GM21390 (cell line): ENCODE results near the gene ZFYVE27.

ENCODE experiments used
- ATAC-seq: cut with Tn5 transposase; IDR thresholded peaks from one replicate; pipeline ENCODE4 v1.9.1; 2021; ENCODE audit not compliant: unreplicated experiment

Gene ZFYVE27

DNA sequence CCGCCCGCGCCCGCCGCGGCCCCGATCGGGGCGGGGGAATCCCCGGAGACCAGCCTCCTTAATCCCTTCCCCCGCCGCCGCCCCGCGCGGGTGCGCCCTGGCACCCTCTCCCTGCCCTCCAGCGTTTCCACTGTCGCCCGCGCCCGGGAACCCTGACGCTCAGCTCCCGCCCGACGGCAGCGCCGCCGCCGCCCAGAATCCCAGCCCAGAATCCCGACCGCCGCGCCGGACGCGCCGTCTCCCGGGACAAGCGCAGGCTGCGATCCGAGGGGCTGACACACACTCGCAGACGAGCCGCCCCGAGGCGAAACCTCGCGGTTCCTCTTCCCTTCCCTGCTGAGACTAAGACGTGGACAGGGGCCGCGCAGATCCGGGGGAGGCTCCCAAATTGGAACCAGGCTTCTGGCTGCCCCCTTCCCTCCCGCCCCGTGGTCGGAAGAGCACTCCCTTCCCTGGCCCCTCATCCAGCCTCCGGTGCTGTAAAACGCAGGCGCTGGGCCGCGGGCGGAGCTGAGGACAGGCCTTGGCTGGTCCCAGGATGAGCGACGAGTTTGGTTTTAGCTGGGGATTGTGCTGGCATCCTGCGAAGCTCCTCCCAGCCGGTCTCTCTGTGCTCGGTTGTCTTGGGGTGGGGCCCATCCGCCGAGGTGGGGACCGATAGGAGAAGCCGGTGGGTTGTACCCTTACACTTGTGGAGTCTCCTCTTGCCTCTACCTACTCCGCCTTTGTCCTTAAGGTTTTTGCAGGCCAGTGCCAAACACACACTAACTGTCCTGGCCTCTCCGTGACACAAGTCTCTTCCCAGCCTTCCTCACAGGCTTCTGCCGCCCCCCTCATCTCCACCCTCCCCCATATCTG, 22.3 kb upstream of the ZFYVE27 start:
- ATAC-seq, result peak; percentile 51

DNA sequence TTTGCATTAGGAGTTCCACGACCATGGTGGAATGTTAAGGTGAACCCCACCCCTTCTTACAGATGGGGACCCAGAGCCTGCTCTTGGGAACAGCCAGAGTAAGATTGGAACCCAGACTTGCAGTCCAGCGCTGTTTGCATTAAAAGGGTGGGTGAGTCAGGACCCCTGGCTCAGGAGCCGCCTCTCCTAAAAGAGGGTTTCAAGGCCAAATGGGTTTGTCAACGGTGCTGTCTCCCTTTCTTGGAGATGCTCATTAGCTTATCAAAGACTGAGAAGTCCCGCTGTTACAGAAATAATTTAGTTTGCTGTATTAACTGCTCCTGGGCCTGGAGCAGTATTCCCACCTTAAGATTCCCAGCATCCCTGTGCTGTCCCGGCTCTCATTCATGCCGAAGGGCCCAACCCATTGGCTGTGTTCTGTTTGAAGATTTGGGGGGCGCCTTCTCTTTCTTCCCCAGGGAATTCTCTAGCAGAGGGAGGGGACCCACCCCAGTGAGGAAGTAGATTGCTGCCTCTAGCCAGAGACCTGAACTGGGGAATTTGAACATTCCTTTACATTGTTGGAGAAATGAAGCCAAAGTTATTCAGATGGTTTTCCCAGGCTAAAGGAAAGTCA, 21.6 kb upstream of the ZFYVE27 start:
- no peak for ATAC-seq

DNA sequence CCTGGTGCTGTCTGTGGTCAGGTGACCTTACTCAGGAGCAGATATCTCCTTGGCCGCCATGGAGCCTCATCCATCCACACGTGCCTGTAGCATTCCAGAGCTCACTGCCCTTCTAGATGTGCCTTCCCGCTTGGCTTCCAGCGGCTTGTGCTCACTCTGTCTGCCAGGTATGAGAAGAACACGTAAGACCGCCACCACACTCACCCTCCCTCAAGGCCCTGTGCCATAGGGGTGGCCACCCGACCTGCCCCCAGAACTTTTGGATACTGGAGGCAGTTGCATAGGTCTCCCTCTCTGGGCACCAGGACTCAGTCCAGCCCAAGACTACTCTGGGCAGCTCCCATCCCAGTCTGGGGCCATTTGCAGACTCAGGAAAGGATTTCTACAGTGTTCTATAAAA, 19.3 kb upstream of the ZFYVE27 start:
- no peak for ATAC-seq

DNA sequence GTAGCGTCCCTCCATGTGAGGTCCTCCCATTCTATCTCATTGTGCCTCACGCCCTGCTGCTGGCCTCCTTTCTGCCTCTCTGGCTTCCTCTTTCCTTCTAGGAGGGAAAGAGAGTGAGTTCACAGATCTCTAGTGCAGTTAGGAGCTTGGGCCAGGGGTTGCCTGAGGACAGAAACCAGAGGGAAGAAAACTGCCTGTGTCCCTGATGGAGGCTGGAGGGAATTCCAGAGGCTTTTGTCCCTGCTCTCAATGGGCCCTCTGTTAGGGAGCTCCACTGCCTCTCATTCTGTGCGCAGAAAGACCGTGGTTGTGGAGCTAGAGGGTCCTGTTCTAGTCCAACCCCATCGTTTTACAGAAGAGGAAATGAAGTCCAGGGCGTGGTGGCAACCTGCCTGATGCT, 18.8 kb upstream of the ZFYVE27 start:
- no peak for ATAC-seq

DNA sequence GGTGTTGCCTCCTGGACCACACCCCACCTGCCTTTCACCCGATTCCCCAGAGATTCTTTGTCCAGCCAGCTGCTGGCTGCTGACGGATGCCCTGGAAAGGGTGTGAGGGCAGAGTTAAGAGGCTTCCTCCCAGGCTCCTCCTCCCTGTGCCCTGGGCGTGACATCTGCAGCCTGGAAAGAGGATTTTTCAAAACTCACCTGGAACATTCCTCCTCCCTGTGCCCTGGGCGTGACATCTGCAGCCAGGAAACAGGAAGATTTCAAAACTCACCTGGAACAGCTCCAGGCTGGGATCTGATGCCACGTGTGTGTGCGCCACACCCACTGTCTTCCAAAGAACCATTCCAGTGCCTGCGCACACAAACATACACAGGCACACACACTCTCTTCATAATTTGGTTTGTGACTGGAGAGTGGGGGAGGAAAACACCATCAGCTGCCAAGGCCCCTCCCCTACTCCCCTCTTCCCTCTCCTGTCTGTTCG, 18.2 kb upstream of the ZFYVE27 start:
- ATAC-seq, result no peak

DNA sequence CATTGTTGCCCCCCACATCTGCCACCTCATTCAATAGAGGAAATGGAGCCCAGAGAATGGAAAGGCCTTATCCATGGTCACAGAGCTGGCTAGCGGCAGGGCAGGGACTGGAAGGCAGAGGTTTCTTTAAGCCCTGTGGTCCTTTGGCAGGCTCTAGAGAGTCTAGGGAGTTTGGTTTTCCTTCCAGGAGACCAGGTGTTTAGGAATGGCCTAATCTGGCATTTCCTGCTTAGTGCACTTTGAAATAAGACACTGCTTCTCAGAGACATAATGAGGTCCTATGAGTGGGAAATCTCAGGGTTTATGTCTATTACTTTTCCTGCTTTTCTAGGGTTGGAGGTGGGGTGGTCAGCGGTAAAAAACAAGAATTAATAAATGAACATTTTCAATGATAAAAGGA, 17.3 kb upstream of the ZFYVE27 start:
- no peak for ATAC-seq

DNA sequence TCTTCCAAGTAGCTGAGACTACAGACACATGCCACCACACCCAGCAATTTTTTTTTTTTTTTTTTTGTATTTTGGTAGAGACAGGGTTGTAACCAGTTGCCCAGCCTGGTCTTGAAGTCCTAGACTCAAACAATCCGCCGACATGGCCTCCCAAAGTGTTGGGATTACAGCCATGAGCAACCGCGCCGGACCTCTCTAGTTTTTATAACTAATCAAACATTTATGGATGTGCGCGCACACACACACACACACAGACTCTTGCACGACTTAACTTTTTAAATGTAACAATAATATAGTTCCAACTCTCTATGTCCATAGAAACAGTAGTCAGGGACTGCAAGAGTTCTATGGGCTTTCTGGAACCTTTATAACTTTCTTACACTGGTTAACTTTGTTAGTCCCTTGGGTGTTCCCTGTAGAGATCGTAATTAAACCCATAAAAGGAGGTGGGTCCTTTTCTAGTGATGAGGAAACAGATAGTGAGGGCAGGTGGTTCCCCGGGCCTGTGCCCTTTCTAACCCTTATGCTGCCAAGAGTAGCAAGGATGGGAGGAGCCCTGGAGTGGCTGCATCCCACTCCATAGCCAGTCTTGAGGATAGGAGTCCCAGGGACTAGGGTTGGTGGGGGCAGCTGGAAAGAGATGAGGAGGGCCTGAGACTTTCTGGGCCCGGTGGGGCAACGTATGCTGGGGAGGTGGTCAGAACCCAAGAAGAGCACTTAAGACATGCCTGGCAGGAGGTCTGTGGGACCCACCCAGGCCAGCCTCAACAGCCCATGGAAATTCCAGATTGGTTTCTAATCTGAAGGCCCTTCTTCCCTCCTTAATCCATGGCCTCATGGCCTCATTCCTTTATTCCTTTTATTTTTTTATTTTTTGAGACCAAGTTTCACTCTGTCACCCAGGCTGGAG, 14.8 kb upstream of the ZFYVE27 start:
- no peak for ATAC-seq

DNA sequence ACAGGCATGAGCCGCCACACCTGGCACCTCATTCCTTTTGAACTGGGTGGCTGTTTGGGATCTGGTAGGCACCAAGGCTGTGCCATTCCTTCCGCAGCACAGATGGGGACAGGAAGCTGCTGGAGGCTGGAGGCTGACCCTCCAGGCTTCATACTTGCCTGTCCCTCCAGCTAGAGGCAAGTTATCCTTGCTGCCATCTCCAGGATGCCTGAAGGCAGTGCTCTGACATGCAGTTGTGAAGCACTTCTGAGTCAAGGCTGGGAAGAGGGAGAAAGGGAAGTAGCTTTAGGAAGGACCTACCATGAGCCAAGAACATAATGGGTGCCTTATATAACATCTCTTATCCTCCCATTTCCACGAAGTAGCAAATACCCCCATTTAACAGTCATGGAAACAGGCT, 13.9 kb upstream of the ZFYVE27 start:
- no peak for ATAC-seq

DNA sequence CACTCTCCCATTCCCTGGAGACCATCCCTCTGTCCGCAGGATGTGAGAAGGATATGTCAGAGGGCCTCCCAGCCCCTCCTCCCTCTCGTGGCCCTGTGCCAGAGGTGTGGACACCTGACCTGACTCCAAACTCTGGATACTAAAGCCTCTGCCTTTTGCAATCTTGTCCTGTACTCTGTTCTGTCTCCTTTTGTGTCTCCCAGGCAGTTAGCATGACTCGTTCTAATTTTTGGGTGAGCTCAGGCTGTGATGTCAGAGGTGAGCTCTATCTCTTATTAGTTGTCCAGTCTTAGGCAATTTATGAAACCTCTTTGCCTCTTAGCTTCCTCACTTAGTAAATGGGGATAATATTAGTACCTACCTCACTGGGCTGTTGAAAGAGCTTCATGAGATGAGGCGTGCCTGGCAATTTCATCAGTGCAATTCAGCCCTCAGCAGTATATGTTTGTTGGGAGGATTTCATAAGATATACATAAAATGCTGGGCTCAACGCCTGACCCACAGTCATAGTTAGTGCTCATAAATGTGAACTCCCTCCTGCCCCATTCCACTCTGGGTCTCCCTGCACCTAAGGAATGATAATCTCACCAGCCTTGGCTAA, 12.5 kb upstream of the ZFYVE27 start:
- ATAC-seq, result no peak

DNA sequence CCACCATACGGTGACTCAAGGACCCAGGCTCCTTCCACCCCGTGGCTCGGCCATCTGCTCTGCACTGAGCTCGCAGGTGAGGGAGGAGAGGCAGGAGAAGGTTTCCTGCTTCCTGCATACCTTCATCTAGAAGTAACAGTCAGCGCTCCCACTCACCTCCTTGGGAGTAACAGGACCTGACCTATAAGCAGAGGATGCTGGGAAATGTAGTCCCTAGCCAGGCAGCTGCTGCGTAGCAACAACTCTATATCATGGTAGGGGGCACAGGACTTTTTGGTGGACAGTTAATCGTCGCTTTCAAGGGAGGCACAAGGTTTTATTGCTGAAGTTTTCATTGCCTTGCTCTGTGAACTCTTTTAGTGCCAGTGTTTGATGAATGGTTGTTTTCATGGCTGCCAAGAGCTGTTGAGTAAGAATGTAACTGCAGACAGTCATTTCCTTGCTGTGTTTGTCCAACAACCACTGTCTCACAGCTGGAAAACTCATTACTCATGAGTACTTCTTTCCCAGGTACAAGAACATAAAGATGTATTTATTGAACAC, 10.2 kb upstream of the ZFYVE27 start:
- ATAC-seq, result no peak

DNA sequence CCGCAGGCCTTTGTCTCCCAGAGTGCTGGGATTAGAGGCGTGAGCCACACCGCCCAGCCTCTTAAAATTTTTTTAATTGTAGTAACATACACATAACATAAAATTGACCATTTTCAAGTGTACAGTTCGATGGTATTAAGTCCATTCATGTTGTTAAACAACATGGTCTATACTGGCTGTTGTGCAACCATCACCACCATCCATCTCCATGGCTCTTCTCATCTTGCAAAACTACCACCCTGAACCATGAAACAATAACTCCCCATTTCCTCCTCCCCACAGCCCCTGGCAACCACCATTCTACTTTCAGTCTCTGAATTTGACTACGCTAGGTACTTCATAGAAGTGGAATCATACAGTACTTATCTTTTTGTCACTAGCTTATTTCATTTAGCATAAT, 7.9 kb upstream of the ZFYVE27 start:
- no peak for ATAC-seq

DNA sequence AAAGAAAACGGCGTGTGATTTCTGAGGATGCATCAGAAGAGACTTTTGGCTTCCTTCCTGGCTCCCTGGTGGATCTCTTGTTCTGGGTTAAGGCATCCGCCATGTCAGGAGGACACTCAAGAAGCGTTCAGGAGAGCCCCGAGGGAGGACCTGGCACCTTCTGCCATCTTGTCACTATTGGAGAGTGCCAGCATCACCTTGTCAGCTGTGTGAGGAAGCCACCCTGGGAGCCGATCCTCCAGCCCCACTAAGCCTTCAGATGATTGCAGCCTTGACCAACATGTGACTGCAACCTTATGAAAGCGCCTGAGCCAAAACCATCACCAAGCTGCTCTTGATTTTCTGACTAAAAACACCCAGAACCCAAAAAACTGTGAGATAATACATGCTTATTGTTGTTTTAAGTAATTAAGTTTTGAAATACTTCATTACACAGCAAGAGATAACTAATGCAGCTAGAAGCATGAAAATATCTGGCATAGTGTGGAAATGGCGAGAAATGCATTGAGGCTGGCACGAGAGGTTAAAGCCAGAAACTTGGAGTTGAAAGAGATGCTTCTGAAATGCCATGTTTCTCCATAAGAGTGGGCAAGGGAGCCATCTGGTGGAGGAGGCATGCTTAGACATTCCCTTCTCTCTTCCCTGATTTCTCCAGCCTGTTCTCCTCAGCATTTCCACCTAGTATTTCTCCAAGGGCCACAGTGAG, 5.4 kb upstream of the ZFYVE27 start:
- no peak for ATAC-seq

DNA sequence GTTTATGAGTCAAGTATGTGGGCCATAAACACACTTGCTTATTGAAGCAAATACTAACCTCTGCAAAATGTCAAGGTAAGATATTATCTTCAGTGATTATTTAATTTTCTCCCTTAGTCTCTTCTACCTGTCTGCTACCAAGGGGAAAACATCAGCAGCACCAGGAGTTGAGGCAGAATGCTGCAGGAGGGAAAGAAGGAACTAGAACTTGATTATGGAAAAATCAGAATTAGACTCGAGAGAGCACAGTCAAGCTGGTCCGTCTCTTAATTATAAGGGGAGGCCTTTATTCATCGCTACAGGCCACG, 4.9 kb upstream of the ZFYVE27 start:
- ATAC-seq, result no peak

DNA sequence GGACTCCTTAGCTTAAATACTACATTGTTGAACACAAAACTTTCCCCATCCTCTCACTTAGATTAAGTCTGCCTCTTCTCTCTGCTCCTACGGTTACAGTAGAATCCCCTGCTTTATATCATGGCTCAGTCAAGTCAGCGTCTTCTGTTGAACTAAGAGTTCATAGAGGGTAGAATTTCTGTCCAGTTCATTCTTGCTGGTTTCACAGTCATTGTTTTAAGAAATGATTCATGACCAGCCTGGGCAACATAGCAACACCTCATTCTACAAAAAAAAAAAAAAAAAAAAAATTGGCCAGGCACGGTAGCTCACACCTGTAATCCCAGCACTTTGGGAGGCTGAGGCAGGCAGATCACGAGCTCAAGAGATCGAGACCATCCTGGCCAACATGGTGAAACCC, 3.7 kb upstream of the ZFYVE27 start:
- no peak for ATAC-seq

DNA sequence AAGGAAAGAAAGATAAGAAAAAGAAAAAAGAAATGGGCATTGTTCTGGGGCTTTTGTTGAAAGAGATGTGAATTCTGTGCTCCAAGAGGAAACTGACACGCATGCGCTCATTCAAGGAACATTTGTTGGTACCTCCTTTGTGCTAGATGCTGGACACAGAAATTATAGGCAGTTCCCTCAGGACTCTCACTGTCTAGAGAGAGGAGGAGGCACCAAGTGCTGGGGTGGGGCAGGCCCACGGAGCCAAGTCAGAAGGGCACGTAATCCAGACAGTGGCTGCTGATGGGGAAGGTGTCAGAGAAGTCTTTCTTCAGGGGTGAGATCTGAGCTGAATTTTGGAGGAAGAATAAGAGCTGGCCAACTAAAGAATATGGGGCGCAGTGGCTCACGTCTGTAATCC, 2.9 kb upstream of the ZFYVE27 start:
- ATAC-seq, result no peak

DNA sequence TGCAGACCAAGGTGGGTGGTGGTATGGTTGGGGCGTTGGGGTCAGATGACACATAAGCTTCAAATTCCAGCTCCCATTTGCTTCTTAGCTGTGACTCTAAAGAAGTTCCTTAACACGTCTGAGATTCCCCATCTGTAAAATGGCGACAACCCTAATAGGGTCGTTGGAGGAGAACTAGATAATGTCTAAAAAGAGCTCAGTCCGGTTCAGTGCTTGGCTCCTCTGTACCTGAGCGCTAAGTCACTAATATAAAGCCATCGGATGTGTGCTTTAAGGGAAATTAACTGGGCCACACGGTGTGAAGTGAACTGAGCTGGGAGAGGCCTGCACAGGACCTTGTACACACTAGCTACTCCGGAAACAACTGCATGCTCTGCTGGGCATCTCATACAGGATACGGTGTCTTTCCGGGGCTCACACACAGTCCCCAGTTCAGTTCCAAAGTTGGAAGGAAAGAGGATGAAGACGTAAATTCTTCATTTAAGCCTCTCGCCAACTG, 476 bp upstream of the ZFYVE27 start:
- ATAC-seq, result peak; percentile 28

DNA sequence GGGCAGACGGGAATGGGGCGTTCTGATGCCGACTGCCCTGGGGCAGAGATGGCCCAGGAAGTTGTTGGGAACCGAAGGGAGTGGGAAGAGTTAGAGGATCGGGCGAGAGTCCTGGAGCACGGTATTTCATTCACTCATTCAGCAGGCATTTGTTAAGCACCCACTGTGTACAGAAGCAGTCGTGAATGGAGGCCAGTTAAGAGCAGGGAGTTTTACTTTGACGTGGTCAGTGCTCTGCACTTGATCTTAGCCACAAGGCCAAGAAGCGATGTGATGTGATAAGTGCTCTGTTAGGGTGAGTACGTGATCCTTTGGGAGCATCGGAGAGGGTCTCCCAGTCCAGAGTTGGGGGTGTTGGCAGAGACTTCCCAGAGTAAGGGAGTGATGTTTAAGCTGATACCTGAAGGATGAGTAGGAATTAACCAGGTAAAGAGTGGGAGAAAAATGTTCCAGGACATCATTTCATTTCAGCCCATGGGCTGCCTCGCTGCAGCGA, 890 bp downstream of the ZFYVE27 start:
- peak; percentile 13 for ATAC-seq

DNA sequence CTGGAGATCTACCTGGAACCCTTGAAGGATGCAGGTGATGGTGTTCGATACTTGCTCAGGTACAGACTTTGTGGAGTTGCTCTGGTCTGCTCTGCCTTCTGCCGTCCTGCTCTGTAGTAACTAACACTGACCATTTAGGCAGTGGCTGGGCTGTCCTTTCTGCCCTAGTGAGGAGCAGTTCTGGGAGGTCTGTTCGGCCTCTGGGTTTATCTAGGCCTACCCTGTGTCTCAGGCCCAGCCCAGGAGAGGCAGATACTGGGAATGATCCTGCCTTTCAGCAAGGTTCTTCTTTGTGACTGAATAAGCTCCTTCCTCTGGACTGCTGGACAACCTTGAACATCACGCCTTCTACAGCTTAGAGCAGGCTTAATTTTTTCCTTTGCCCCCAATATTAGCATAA, 1.7 kb downstream of the ZFYVE27 start:
- ATAC-seq, result no peak

DNA sequence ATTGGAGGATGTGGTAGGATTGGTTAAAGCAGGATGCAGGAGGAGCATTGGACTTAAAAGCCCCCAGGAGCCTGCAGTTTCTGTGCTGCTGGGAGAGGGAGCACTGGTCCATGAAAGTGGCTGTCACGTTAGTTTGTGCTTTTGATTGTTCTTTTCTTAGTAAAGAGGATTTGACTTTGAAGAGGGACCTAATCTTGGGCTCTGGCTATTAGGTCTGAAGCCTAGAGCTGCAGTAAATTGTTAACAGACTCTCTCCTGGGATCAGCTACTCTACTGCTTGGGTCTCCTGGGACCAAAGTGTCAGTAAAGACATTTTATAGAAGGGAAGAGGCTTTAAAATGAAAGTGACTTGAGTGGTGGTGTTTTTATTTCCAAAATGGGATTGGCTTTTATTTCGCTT, 3.7 kb downstream of the ZFYVE27 start:
- ATAC-seq, result no peak
